T-helper 22 cell (primary cell): Measurements from ENCODE around the gene AIG1.
"Not testable (repeated sequence)": the region's sequence is repeated elsewhere in the genome, so short reads cannot be mapped to it uniquely, and the experiment has no call there.

ENCODE experiments used
- DNase-seq: peaks from one replicate; pipeline ENCODE4 v3.0.0-alpha.2; 2020; ENCODE audit warnings: low read depth

AIG1 gene

GRCh38 chr6:143233554-143234285 lies 173.0 kb downstream of the AIG1 start:
- no peak for DNase-seq

- DNase-seq: no peak
These were observed 174.0 kb downstream of the AIG1 start for GRCh38 chr6:143234734-143235133.

- DNase-seq: no peak
These were observed 175.6 kb downstream of the AIG1 start for GRCh38 chr6:143236151-143236798.

- no peak for DNase-seq
These were observed 177.6 kb downstream of the AIG1 start for GRCh38 chr6:143238306-143238705.

- DNase-seq: no peak
These were observed 180.4 kb downstream of the AIG1 start for GRCh38 chr6:143241111-143241510.

GRCh38 chr6:143241911-143242310 lies 181.2 kb downstream of the AIG1 start:
- DNase-seq: no peak

- DNase-seq: no peak
These were observed 183.1 kb downstream of the AIG1 start for GRCh38 chr6:143243786-143244185.

GRCh38 chr6:143245656-143246055 lies 185.0 kb downstream of the AIG1 start:
- DNase-seq: no peak

- DNase-seq: not testable (repeated sequence)
These were observed 185.6 kb downstream of the AIG1 start for GRCh38 chr6:143246166-143246775.

GRCh38 chr6:143247586-143247985 lies 186.9 kb downstream of the AIG1 start:
- DNase-seq: no peak

GRCh38 chr6:143248359-143248758 lies 187.7 kb downstream of the AIG1 start:
- no peak for DNase-seq

- no peak for DNase-seq
These were observed 190.6 kb downstream of the AIG1 start for GRCh38 chr6:143251288-143251687.

- DNase-seq: no peak
These were observed 192.3 kb downstream of the AIG1 start for GRCh38 chr6:143252961-143253360.

- no peak for DNase-seq
These were observed 192.9 kb downstream of the AIG1 start for GRCh38 chr6:143253586-143253985.

GRCh38 chr6:143258945-143259344 lies 198.3 kb downstream of the AIG1 start:
- DNase-seq: no peak

- no peak for DNase-seq
These were observed 200.2 kb downstream of the AIG1 start for GRCh38 chr6:143260857-143261256.

GRCh38 chr6:143261899-143262436 lies 201.3 kb downstream of the AIG1 start:
- no peak for DNase-seq

GRCh38 chr6:143262859-143263258 lies 202.2 kb downstream of the AIG1 start:
- no peak for DNase-seq

- DNase-seq: no peak
These were observed 203.7 kb downstream of the AIG1 start for GRCh38 chr6:143264379-143264778.

- no peak for DNase-seq
These were observed 204.5 kb downstream of the AIG1 start for GRCh38 chr6:143264986-143265764.

- DNase-seq: no peak
These were observed 207.1 kb downstream of the AIG1 start for GRCh38 chr6:143267760-143268159.

- no peak for DNase-seq
These were observed 207.8 kb downstream of the AIG1 start for GRCh38 chr6:143268439-143268838.
